H9 (cell line): Measurements from ENCODE around the gene TBC1D1. TPM values are rescaled to one million over a fixed set of nuclear protein-coding genes. Genes with fewer than 3 reads are reported as not detected.

Experiments
- DNase-seq: peaks from one replicate; pipeline ENCODE4 v3.0.0-alpha.2; 2017
- H2AFZ ChIP-seq: one replicate; pipeline ENCODE4 v1.6.1; 2013; ENCODE audit warnings: mild to moderate bottlenecking, low read length, control low read depth, moderate library complexity
- H2AK5ac ChIP-seq: 2 replicates; pipeline ENCODE4 v1.6.1; 2013; ENCODE audit warnings: low read length, control low read depth, mixed read lengths; ENCODE audit not compliant: insufficient read length
- H2BK120ac ChIP-seq: one replicate; pipeline ENCODE4 v1.6.1; 2013; ENCODE audit warnings: low read depth, mild to moderate bottlenecking, low read length, control low read depth, inconsistent platforms; ENCODE audit not compliant: poor library complexity, severe bottlenecking
- H2BK12ac ChIP-seq: 2 replicates; pipeline ENCODE4 v1.6.1; 2013; ENCODE audit warnings: low read length, control low read depth, mixed read lengths, low read depth; ENCODE audit not compliant: insufficient read length
- H2BK15ac ChIP-seq: 2 replicates; pipeline ENCODE4 v1.6.1; 2013; ENCODE audit warnings: low read depth, low read length, control low read depth
- H2BK20ac ChIP-seq: one replicate; pipeline ENCODE4 v1.6.1; 2013; ENCODE audit warnings: low read depth, mild to moderate bottlenecking, low read length, control low read depth, inconsistent platforms; ENCODE audit not compliant: poor library complexity, severe bottlenecking
- H2BK5ac ChIP-seq: 2 replicates; pipeline ENCODE4 v1.6.1; 2013; ENCODE audit warnings: low read length, control low read depth, mixed read lengths; ENCODE audit not compliant: insufficient read length
- H3K14ac ChIP-seq: 2 replicates; pipeline ENCODE4 v1.6.1; 2013; ENCODE audit warnings: low read length, control low read depth; ENCODE audit not compliant: insufficient read depth
- H3K18ac ChIP-seq: 2 replicates; pipeline ENCODE4 v1.6.1; 2013; ENCODE audit warnings: low read depth, mild to moderate bottlenecking, mixed read lengths, low read length, control low read depth; ENCODE audit not compliant: insufficient read length
- H3K23ac ChIP-seq: 2 replicates; pipeline ENCODE4 v1.6.1; 2013; ENCODE audit warnings: low read length, control low read depth, mixed read lengths, low read depth; ENCODE audit not compliant: insufficient read length
- H3K23me2 ChIP-seq: 2 replicates; pipeline ENCODE4 v1.6.1; 2013; ENCODE audit warnings: low read depth, mild to moderate bottlenecking, mixed read lengths, low read length, control low read depth; ENCODE audit not compliant: insufficient read length, poor library complexity, severe bottlenecking
- H3K27ac ChIP-seq: 2 replicates; pipeline ENCODE4 v1.5.1; 2013; ENCODE audit warnings: low read length, control low read depth, mixed read lengths, low read depth; ENCODE audit not compliant: insufficient read length
- H3K27me3 ChIP-seq: 2 replicates; pipeline ENCODE4 v1.6.1; 2013; ENCODE audit warnings: low read length, control low read depth, inconsistent platforms; ENCODE audit not compliant: insufficient read depth
- H3K4ac ChIP-seq: 2 replicates; pipeline ENCODE4 v1.6.1; 2013; ENCODE audit warnings: low read depth, mild to moderate bottlenecking, control low read depth, inconsistent platforms, low read length, moderate library complexity
- H3K4me1 ChIP-seq: 2 replicates; pipeline ENCODE4 v1.6.1; 2013; ENCODE audit warnings: low read length, control low read depth, inconsistent platforms; ENCODE audit not compliant: insufficient read depth
- H3K4me2 ChIP-seq: 2 replicates; pipeline ENCODE4 v1.6.1; 2013; ENCODE audit warnings: low read length, control low read depth, mixed read lengths; ENCODE audit not compliant: insufficient read length, insufficient read depth
- H3K56ac ChIP-seq: 2 replicates; pipeline ENCODE4 v1.6.1; 2013; ENCODE audit warnings: low read depth, mild to moderate bottlenecking, mixed read lengths, low read length, control low read depth; ENCODE audit not compliant: insufficient read length
- H3K79me1 ChIP-seq: 2 replicates; pipeline ENCODE4 v1.6.1; 2013; ENCODE audit warnings: low read depth, mild to moderate bottlenecking, moderate library complexity, low read length, control low read depth, inconsistent platforms; ENCODE audit not compliant: insufficient read depth, poor library complexity, severe bottlenecking
- H3K79me2 ChIP-seq: 2 replicates; pipeline ENCODE4 v1.6.1; 2013; ENCODE audit warnings: low read length, control low read depth, inconsistent platforms; ENCODE audit not compliant: insufficient read depth
- H3K9ac ChIP-seq: 2 replicates; pipeline ENCODE4 v1.6.1; 2013; ENCODE audit warnings: low read length, control low read depth, mixed read lengths; ENCODE audit not compliant: insufficient read length; ENCODE audit errors: extremely low read depth
- H3K9me3 ChIP-seq: one replicate; pipeline ENCODE4 v1.6.1; 2013; ENCODE audit warnings: low read depth, low read length, inconsistent platforms; ENCODE audit not compliant: control insufficient read depth
- H3T11ph ChIP-seq: one replicate; pipeline ENCODE4 v1.6.1; 2013; ENCODE audit warnings: mild to moderate bottlenecking, low read length, control low read depth, inconsistent platforms
- H4K20me1 ChIP-seq: one replicate; pipeline ENCODE4 v1.6.1; 2013; ENCODE audit not compliant: control insufficient read depth, insufficient read length, insufficient read depth
- H4K5ac ChIP-seq: 2 replicates; pipeline ENCODE4 v1.6.1; 2013; ENCODE audit warnings: low read depth, mild to moderate bottlenecking, mixed read lengths, low read length, control low read depth; ENCODE audit not compliant: insufficient read length
- H4K8ac ChIP-seq: replicated peaks from 2 replicates; pipeline ENCODE4 v1.6.1; 2013; ENCODE audit warnings: low read length, control low read depth, mixed read lengths, low read depth; ENCODE audit not compliant: insufficient read length
- H4K91ac ChIP-seq: 2 replicates; pipeline ENCODE4 v1.6.1; 2013; ENCODE audit warnings: low read depth, mild to moderate bottlenecking, moderate library complexity, mixed read lengths, low read length, control low read depth; ENCODE audit not compliant: insufficient read length
- H3K27ac Mint-ChIP-seq, 3 experiments: 2 replicates in 2 of 3; 3 replicates in 1 of 3; pipeline ENCODE4 v1.8.0; 2020 to 2021; ENCODE audit warnings: mixed read lengths in 3 of 3, mild to moderate bottlenecking in 1 of 3, moderate library complexity in 1 of 3
- H3K27me3 Mint-ChIP-seq: 2 replicates; pipeline ENCODE4 v1.8.0; 2021; ENCODE audit warnings: low read depth, mild to moderate bottlenecking, moderate library complexity, mixed read lengths
- H3K36me3 Mint-ChIP-seq, 3 experiments: 2 replicates in 2 of 3; 3 replicates in 1 of 3; pipeline ENCODE4 v1.8.0; 2020 to 2021; ENCODE audit warnings: low read depth in 3 of 3, mixed read lengths in 3 of 3; ENCODE audit not compliant: insufficient read depth in 1 of 3
- H3K4me1 Mint-ChIP-seq, 2 experiments: 2 replicates each; pipeline ENCODE4 v1.8.0; 2020; ENCODE audit warnings: mixed read lengths in 2 of 2
- H3K4me3 Mint-ChIP-seq, 2 experiments: 2 replicates in 1 of 2; 3 replicates in 1 of 2; pipeline ENCODE4 v1.8.0; 2020 to 2021; ENCODE audit warnings: mild to moderate bottlenecking in 2 of 2, mixed read lengths in 2 of 2, moderate library complexity in 1 of 2
- H3K9me3 Mint-ChIP-seq, 2 experiments: 2 replicates in 1 of 2; 3 replicates in 1 of 2; pipeline ENCODE4 v1.8.0; 2020; ENCODE audit warnings: mild to moderate bottlenecking in 2 of 2, mixed read lengths in 2 of 2, moderate library complexity in 1 of 2
- CTCF ChIP-seq: fragments of 200-600 bp; sonication (generic); conservative IDR thresholded peaks from 3 replicates; pipeline ENCODE4 v1.8.0; 2021; ENCODE audit warnings: antibody characterized with exemption, mild to moderate bottlenecking
- WGBS: extraction: QIAGEN DNeasy Blood & Tissue Kit; methylation state at CpG from one replicate; pipeline ENCODE4 v1.1.7; 2013; ENCODE audit warnings: missing lambda C conversion rate, low lambda C conversion rate, mixed read lengths; ENCODE audit not compliant: insufficient read length; ENCODE audit errors: extremely low coverage; 5-methylcytosine and 5-hydroxymethylcytosine counted together
- total RNA-seq: library from RNA; stranded (reverse); gene quantifications from 2 replicates; pipeline ENCODE4 v1.2.1, GENCODE V29; 2021

Gene TBC1D1
- total RNA-seq, 1 experiment from 2014 or later, result 109 TPM

- Mint-ChIP-seq H3K27me3 (peaks cover 61% of the 10 kb centered on the region), H3K4me3 (no peak overlapping the region), H3K27ac (no peak overlapping the region), H3K4me1 (peaks cover 11 to 12% of the 10 kb centered on the region in 2 experiments), H3K9me3 (no peaks in the 10 kb centered on the region; a peak in 1 of 5 replicates), H3K36me3 (no peaks in the 10 kb centered on the region; a peak in 1 of 7 replicates)
- Histone ChIP-seq H3K18ac (no peak overlapping the region), H4K5ac (no peak overlapping the region), H3T11ph (no peak overlapping the region), H3K23me2 (peaks cover 9% of the 10 kb centered on the region), H3K27me3 (peaks cover 15% of the 10 kb centered on the region), H2BK20ac (no peak overlapping the region), H2AK5ac (no peak overlapping the region), H3K79me1 (no peaks in the 10 kb centered on the region), H2AFZ (no peak overlapping the region), H3K4me2 (no peak overlapping the region), H3K4me1 (0 out of 2 replicates have a peak, but pooled peaks cover under 1% of the 10 kb centered on the region), H3K4ac (no peak overlapping the region), H4K91ac (no peak overlapping the region), H4K20me1 (no peaks in the 10 kb centered on the region), H4K8ac (no peak overlapping the region), H3K14ac (no peak overlapping the region), H3K9ac (no peak overlapping the region), H2BK12ac (no peak overlapping the region), H3K9me3 (no peaks in the 10 kb centered on the region), H2BK5ac (no peak overlapping the region), H3K27ac (no peak overlapping the region), H3K56ac (no peak overlapping the region), H2BK15ac (no peak overlapping the region), H3K23ac (no peak overlapping the region), H2BK120ac (no peak overlapping the region), H3K79me2 (no peaks in the 10 kb centered on the region)
- TF ChIP-seq CTCF, result no peak
- DNase-seq, result no peak
- no CpG with 5 or more reads among the region's 3 CpGs for WGBS
Observed at GRCh38 chr4:37893164-37893563, 2.3 kb downstream of the TBC1D1 start.
